ENCODE data around the gene KATNAL1. TPM values are rescaled to one million over a fixed set of nuclear protein-coding genes. Genes with fewer than 3 reads are reported as not detected.

The KATNAL1 gene
- total RNA-seq, 1 donor from 2014 or later: 29.3 TPM

DNA sequence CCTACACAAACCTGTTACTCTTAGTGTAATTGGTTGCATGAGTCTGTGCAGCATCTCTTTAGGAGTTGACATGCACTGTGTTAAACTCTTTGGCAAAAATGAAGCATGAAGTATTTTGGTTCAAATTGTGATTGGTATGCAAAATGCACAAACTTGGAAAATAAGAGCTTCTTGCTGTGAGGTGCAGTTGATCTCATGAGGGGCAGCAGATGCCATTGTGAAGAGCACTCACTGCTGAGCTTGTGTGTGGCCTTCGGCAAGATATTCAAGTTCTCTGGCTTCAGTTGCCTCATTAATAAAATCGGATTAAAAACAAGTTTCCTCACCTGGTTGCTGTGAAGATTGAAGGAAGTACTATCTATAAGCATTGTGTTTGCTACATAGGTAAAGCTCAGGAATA is 142.3 kb downstream of the KATNAL1 start:
- no peaks in the 10 kb centered on the region for H3K36me3 Mint-ChIP-seq (ENCODE audit: unreplicated experiment)
- H3K4me3 Mint-ChIP-seq (ENCODE audit: unreplicated experiment): no peak overlapping the region
- no peak for DNase-seq (ENCODE audit: extremely low spot score, unreplicated experiment)
- no peak overlapping the region for H3K27ac Mint-ChIP-seq (ENCODE audit: unreplicated experiment)
- TF ChIP-seq, protein P1, sequence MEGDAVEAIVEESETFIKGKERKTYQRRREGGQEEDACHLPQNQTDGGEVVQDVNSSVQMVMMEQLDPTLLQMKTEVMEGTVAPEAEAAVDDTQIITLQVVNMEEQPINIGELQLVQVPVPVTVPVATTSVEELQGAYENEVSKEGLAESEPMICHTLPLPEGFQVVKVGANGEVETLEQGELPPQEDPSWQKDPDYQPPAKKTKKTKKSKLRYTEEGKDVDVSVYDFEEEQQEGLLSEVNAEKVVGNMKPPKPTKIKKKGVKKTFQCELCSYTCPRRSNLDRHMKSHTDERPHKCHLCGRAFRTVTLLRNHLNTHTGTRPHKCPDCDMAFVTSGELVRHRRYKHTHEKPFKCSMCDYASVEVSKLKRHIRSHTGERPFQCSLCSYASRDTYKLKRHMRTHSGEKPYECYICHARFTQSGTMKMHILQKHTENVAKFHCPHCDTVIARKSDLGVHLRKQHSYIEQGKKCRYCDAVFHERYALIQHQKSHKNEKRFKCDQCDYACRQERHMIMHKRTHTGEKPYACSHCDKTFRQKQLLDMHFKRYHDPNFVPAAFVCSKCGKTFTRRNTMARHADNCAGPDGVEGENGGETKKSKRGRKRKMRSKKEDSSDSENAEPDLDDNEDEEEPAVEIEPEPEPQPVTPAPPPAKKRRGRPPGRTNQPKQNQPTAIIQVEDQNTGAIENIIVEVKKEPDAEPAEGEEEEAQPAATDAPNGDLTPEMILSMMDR (IDR thresholded peaks at IDR 0.05): no peak
- no peaks in the 10 kb centered on the region for H3K4me1 Mint-ChIP-seq (ENCODE audit: unreplicated experiment)
- H3K27me3 Mint-ChIP-seq (ENCODE audit: unreplicated experiment): peaks cover 29% of the 10 kb centered on the region
- H3K9me3 Mint-ChIP-seq (ENCODE audit: unreplicated experiment): peaks cover 5% of the 10 kb centered on the region

- peaks cover 5% of the 10 kb centered on the region for H3K9me3 Mint-ChIP-seq (ENCODE audit: unreplicated experiment)
- no peak for DNase-seq (ENCODE audit: extremely low spot score, unreplicated experiment)
- peaks cover 29% of the 10 kb centered on the region for H3K27me3 Mint-ChIP-seq (ENCODE audit: unreplicated experiment)
- H3K36me3 Mint-ChIP-seq (ENCODE audit: unreplicated experiment): no peaks in the 10 kb centered on the region
- H3K4me1 Mint-ChIP-seq (ENCODE audit: unreplicated experiment): peaks cover 5% of the 10 kb centered on the region
- H3K27ac Mint-ChIP-seq (ENCODE audit: unreplicated experiment): no peak overlapping the region
- TF ChIP-seq, protein P1 (IDR thresholded peaks at IDR 0.05): no peak
- no peak overlapping the region for H3K4me3 Mint-ChIP-seq (ENCODE audit: unreplicated experiment)
Observed at GRCh38 chr13:30164146-30164545, 143.2 kb downstream of the KATNAL1 start.

DNA sequence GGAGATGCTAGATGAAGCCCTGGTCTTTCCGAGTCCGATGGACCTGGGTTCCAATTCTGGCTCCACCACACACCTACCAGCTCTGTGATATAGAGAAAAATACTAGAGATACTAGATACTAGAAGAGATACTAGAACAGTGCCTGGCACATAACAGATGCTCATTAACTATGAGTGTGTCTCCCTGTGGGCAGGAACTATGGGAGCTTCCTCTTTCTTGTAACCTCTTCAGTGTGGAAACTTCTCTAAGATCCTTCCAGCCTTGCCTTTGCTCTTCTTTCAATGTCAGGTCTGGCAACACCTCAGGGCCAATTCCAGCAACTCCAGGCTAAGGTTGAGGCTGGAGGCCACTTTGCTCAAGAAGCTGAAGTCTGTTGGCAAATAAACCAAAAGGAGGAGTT is 143.9 kb downstream of the KATNAL1 start:
- Mint-ChIP-seq H3K4me1 (ENCODE audit: unreplicated experiment) (peaks cover 11% of the 10 kb centered on the region), H3K9me3 (ENCODE audit: unreplicated experiment) (peaks cover 5% of the 10 kb centered on the region), H3K4me3 (ENCODE audit: unreplicated experiment) (no peak overlapping the region), H3K27ac (ENCODE audit: unreplicated experiment) (no peak overlapping the region), H3K27me3 (ENCODE audit: unreplicated experiment) (peaks cover 29% of the 10 kb centered on the region), H3K36me3 (ENCODE audit: unreplicated experiment) (no peaks in the 10 kb centered on the region)
- TF ChIP-seq, protein P1 (IDR thresholded peaks at IDR 0.05): no peak
- no peak for DNase-seq (ENCODE audit: extremely low spot score, unreplicated experiment)

DNA sequence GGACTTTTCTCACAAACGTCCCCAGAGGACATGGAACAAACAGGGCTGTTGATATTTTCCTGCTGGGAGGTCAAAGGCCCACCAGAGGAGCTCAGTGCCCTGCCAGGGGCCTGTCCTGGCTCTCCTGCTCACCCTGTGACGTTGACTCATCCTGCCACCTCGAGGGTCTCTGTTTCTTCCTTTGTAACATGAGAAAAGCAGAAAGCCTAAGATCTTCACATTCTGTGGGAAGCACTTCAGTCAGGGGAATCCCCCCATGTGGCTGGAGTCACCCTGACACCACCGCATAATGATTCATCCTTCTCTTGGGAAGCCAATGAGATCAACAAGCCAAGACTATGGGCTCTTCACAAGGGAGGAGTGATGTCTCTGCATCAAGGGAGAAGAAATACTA is 147.9 kb downstream of the KATNAL1 start:
- peak overlapping the region; percentile 20 for H3K27ac Mint-ChIP-seq (ENCODE audit: unreplicated experiment)
- no peak overlapping the region for H3K4me3 Mint-ChIP-seq (ENCODE audit: unreplicated experiment)
- DNase-seq (ENCODE audit: extremely low spot score, unreplicated experiment): no peak
- H3K9me3 Mint-ChIP-seq (ENCODE audit: unreplicated experiment): peaks cover 5% of the 10 kb centered on the region
- peaks cover 16% of the 10 kb centered on the region for H3K27me3 Mint-ChIP-seq (ENCODE audit: unreplicated experiment)
- TF ChIP-seq, protein P1 (IDR thresholded peaks at IDR 0.05): no peak
- H3K36me3 Mint-ChIP-seq (ENCODE audit: unreplicated experiment): no peaks in the 10 kb centered on the region
- H3K4me1 Mint-ChIP-seq (ENCODE audit: unreplicated experiment): peaks cover 11% of the 10 kb centered on the region

DNA sequence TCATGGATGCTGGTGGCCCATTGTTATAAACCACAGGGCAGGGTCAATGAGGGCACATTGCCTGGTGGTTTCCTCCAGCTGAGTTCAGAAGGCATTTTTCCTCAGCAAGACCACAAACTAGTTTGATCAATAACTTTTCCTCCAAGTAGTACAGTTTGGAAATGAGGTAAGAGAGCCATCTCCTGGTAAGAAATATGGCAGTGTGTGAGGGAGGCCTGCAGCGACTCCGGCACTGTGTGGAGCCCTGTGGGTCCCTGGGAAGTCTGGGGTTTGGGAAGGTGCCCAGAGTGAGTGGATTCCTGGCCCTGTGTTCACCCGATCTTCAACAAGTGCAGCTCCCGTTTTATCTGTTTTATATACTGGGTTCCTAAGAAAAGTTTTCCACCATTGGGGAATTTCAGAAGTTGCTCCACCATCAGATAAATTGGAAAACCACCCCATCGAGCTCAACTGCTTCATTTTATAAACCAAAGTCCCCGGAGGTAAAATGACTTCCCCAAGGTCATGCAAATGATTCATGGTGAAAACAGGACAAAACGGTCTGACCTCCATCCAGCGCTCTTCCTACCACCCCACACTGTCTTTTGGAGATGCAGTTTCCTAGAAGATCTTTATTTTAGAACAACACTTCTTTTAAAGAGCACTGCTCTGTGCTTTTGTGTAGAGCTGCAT is 148.4 kb downstream of the KATNAL1 start:
- peaks cover 11% of the 10 kb centered on the region for H3K4me1 Mint-ChIP-seq (ENCODE audit: unreplicated experiment)
- no peak overlapping the region for H3K4me3 Mint-ChIP-seq (ENCODE audit: unreplicated experiment)
- peaks cover 5% of the 10 kb centered on the region for H3K9me3 Mint-ChIP-seq (ENCODE audit: unreplicated experiment)
- no peak for DNase-seq (ENCODE audit: extremely low spot score, unreplicated experiment)
- TF ChIP-seq, protein P1 (IDR thresholded peaks at IDR 0.05): peak; percentile 55
- peaks cover 17% of the 10 kb centered on the region for H3K27me3 Mint-ChIP-seq (ENCODE audit: unreplicated experiment)
- H3K36me3 Mint-ChIP-seq (ENCODE audit: unreplicated experiment): no peaks in the 10 kb centered on the region
- H3K27ac Mint-ChIP-seq (ENCODE audit: unreplicated experiment): peak overlapping the region; percentile 20
